Right lung (tissue), 5 donors: ENCODE measurements around the gene IPPK. TPM values are rescaled to one million over a fixed set of nuclear protein-coding genes. Genes with fewer than 3 reads are reported as not detected.
A peak's percentile ranks its signal among the peaks of the same experiment; 100 is the strongest.
"Not testable (repeated sequence)": the region's sequence is repeated elsewhere in the genome, so short reads cannot be mapped to it uniquely, and the experiment has no call there.

Source experiments
- DNase-seq, 2 donors: peaks; one replicate each; pipeline ENCODE4 v3.0.0-alpha.2; 2013
- polyA plus RNA-seq, 5 donors: library from polyadenylated mRNA; unstranded; fragments of 120-200 nt; gene quantifications; one replicate each; pipeline versions ENCODE4 v1.2.1 to v1.2.3, GENCODE V29; 2013; ENCODE audit warnings: inconsistent platforms in 1 of 5, low replicate concordance in 1 of 5; ENCODE audit not compliant: insufficient read length in 5 of 5, insufficient read depth in 1 of 5

The IPPK gene
- polyA plus RNA-seq, 5 donors = 8.8 to 10.8 (median 9.5) TPM

- DNase-seq = no peak
Observed at GRCh38 chr9:92639791-92640271, 30.1 kb downstream of the IPPK start.

GRCh38 chr9:92639124-92639523 lies 30.8 kb downstream of the IPPK start:
- DNase-seq = no peak

GRCh38 chr9:92638621-92639101 lies 31.3 kb downstream of the IPPK start:
- DNase-seq = no peak

DNA sequence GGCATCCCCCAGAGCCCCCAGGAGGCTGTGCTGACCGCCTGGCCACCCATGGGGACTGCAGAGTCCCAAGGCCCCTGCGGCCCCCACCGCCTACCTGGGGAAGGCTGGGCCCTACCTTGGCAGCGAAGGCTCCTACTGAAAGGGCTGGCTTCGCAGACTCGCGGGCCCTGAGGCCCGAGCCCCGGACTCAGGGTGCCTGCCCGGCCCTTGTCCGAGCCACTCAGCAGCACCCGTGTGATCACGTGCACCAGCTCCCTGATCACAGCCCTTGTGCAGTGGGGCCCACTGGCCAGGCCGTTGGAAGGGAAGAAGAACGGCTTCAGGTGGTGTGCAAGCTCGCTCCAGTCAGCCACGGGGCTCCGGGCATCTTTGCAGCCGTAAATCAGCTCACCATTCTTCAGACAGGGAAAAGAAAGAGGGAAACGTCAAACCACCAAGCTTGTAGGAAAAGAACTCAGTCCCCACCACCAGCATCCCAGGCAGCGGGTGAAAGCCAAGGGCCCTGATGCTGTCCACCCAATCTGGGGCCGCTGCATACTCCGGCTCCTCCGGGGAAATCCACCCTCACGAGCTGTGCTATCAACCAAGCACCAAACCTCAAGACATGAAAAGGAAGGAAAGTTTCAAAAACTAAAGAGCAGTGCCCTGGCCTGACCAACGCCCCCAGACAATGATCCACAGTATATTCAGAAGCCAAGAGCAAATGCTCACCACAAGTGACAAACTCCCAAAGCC lies 31.9 kb downstream of the IPPK start:
- DNase-seq = no peak

GRCh38 chr9:92637326-92637725 lies 32.6 kb downstream of the IPPK start:
- no peak for DNase-seq

DNA sequence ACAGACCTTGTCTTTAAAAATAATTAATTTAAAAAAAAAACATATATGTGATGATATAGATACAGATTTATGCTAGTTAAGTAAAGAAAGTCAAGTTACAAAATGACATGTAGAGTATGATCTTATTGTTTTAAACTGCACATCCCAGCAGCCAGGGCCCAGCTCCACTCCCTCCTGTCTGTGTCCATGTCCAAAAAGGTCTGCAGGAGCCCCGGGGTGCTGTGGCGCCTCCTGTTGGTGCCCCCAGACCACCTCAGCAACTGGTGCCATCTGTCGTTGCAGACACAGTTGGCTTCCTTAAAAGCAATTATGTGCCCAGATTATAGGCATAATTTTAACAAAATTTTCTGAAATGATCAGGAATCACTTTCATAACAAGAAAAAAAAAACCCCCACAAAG lies 33.3 kb downstream of the IPPK start:
- no peak for DNase-seq

- no peak for DNase-seq
Observed at GRCh38 chr9:92635760-92636159, 34.2 kb downstream of the IPPK start.

- DNase-seq = peak; percentile 65 to 76
Observed at GRCh38 chr9:92634712-92635605, 35.0 kb downstream of the IPPK start.

- DNase-seq = no peak
Observed at GRCh38 chr9:92633614-92634278, 36.2 kb downstream of the IPPK start.

GRCh38 chr9:92632641-92633040 lies 37.3 kb downstream of the IPPK start:
- DNase-seq = no peak

DNA sequence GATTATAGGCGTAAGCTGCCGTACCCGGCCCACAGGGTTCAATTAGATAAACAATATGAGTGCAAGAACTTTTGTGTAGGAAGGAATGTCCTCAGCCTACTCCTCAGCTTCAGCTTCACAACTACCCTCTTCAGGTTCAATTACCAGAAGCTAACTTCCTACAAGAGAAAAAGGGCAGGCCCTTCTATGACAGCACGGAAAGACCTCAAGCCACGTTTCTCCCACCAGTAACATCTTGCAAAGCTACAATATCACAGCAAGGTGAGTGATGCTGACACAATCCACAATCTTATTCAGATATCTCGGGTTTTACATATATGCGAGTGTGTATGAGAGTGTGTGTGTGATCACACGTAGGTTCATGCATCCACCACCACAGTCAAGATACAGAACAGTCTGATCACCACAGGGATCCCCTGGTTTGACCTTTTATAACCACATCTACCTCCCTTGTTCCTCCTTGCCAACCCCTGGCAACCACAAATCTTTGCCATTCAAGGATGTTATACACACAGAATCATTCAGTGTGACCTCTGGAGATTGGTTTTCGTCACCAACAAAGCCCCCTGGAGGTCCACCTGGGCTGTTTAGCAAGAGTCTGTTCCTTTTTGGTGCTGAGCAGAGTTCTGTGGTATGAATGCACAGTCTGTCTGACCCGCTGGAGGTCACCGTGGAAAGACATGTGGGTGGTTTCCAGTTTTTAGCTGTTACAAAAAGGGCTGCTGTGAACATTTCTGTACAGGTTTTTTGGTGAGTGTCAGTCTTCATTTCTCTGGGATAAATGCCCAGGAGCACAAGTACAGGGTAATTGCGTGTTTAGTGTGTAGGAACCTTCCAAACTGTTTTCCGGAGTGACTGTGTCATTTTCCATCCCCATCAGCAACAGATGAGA lies 38.2 kb downstream of the IPPK start:
- DNase-seq = no peak

GRCh38 chr9:92627651-92628050 lies 42.3 kb downstream of the IPPK start:
- DNase-seq = no peak

DNA sequence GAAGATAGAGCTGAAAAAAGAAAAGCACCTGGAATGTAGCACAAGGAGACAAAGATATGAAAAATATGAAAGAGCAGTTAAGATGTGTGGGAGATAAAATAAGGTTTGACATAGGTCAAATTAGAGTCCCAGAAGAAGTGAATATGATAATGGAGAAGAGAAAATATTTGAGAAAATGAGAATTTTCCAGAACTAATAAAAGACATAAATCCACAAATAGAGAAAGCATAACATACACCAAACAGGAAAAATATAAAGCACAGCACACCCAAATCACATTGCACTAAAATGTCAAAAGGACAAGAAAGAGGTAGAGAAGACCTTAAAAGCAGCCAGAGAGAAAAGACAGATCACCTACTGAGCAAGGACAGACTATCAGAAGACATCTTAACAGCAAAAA lies 43.4 kb downstream of the IPPK start:
- DNase-seq = no peak

DNA sequence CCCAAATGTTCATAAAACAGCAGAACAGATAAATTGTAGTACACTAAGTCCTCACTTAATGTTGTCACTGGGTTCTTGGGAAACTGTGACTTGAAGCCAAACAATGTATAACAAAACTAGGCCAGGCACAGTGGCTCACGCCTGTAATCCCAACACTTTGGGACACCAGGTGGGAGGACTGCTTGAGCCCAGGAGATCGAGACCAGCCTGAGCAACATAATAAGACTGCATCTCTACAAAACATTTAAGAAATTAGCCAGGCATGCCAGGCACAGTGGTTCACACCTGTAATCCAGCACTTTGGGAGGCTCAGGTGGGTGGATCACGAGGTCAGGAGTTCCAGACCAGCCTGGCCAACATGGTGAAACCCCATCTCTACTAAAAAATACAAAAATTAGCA lies 46.0 kb downstream of the IPPK start:
- DNase-seq = not testable (repeated sequence)

- DNase-seq = no peak
Observed at GRCh38 chr9:92620845-92621244, 49.1 kb downstream of the IPPK start.

- DNase-seq = no peak
Observed at GRCh38 chr9:92619601-92620300, 50.2 kb downstream of the IPPK start.

- DNase-seq = no peak
Observed at GRCh38 chr9:92618633-92619225, 51.2 kb downstream of the IPPK start.

- DNase-seq = no peak
Observed at GRCh38 chr9:92617951-92618510, 51.9 kb downstream of the IPPK start.

DNA sequence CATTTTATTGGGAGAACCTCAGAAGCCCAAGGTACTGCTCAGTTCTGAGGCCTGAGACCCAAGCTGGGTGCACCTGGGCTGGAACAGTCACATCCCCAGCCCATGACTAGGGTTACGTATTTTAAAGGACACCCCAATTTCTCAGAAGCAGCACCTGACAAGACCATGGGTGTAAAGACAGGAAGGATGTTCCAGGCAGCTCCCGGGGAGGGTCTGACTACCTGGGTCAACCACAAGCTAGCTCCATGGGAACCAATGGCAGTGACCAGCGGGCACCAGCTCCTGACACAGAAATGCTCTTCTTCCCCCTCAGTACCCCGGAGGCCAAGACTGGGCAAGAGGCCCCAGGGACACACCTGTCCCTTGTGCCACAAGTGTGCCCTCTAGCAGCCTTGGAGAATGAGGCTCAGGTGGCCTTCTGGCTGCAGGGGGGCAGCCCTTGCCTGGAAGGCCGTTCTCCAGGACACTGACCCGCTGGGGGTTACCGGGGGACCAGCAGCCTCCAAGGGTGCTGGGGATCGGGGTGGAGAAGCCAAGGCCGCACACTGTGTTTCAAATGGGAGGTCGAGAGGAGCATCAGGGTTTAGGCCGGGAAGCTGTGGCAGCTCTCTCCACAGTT lies 52.6 kb downstream of the IPPK start:
- DNase-seq = no peak
